ENCODE data around the gene GPR39. TPM values are rescaled to one million over a fixed set of nuclear protein-coding genes. Genes with fewer than 3 reads are reported as not detected.
A peak's percentile ranks its signal among the peaks of the same experiment; 100 is the strongest.
"Not testable (repeated sequence)": the region's sequence is repeated elsewhere in the genome, so short reads cannot be mapped to it uniquely, and the experiment has no call there.

Gene GPR39
- polyA plus RNA-seq, 2 of the 4 experiments (the other 2 are of a cell fraction): 11.3 to 11.8 TPM

- no peak for ATAC-seq
- CTCF ChIA-PET: no interaction called here
- WGBS (ENCODE audit: missing lambda C conversion rate): 53% methylated on average over 3 of the region's 3 CpGs
Observed at GRCh38 chr2:132390076-132390475, 26.5 kb upstream of the GPR39 start.

DNA sequence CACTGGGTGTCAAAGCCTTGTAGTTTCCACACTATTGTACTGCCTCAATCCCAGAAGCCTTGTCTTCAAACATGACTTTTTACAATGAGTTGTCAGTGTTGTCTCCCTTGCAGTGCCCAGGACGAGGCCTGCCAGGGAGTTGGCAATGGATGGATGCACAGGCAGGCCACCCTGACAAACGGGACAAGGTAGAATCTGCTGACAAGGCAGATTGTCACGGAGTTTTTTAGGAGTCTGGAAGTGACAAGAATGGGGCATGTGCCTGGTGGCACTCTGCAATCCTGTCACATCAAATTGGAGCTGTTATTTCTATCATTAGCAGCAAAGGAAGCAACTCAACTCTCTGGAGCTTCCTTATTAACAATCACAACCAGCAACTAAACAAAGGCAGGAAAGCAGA lies 25.2 kb upstream of the GPR39 start:
- FAIRE-seq: no peak
- DNase-seq (ENCODE audit: low read depth in 1 of 2, low spot score in 1 of 2): no peak
- no peak overlapping the region for H3K27ac ChIP-seq
- 56% methylated on average over 3 of the region's 3 CpGs for WGBS (ENCODE audit: missing lambda C conversion rate)
- no peak for ATAC-seq
- no peak overlapping the region for H3K4me3 ChIP-seq
- no peak overlapping the region for H3K4me2 ChIP-seq
- TF ChIP-seq, protein P1, sequence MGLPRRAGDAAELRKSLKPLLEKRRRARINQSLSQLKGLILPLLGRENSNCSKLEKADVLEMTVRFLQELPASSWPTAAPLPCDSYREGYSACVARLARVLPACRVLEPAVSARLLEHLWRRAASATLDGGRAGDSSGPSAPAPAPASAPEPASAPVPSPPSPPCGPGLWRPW (IDR thresholded peaks at IDR 0.05): no peak
- peak; percentile 96 for TF ChIP-seq MAFK (IDR thresholded peaks at IDR 0.05; ENCODE audit: partially characterized antibody)
- no peaks in the 10 kb centered on the region; the same call in 2 of the 3 replicates for H3K9me3 ChIP-seq
- no peaks in the 10 kb centered on the region for H3K4me1 ChIP-seq
- ChIA-PET CTCF (no interaction called here), POLR2A (no interaction called here)

More at GRCh38 chr2:132390076-132390475, 26.5 kb upstream of the GPR39 start:
- Histone ChIP-seq H3K27ac (no peak overlapping the region), H3K4me2 (no peak overlapping the region), H3K4me3 (no peak overlapping the region), H3K4me1 (no peaks in the 10 kb centered on the region), H3K9me3 (no peaks in the 10 kb centered on the region; the same call in 2 of the 3 replicates)
- DNase-seq (ENCODE audit: low read depth in 1 of 2, low spot score in 1 of 2) (no peak), FAIRE-seq (no peak)
- TF ChIP-seq KDM5A (IDR thresholded peaks at IDR 0.05): no peak
- TF ChIP-seq BHLHE40 (IDR thresholded peaks at IDR 0.05; ENCODE audit: low read depth, low read length): no peak
- no peak for TF ChIP-seq POLR2A (IDR thresholded peaks at IDR 0.05; ENCODE audit: low read length)
- TF ChIP-seq FOSB (CRISPR knock-in tag; IDR thresholded peaks at IDR 0.05): no peak
- TF ChIP-seq CTCF (IDR thresholded peaks at IDR 0.05): no peak
- TF ChIP-seq RCOR1 (IDR thresholded peaks at IDR 0.05; ENCODE audit: low read depth, low read length): no peak
- no peak for TF ChIP-seq ZFP36 (IDR thresholded peaks at IDR 0.05; ENCODE audit: borderline replicate concordance, partially characterized antibody)
- no peak for TF ChIP-seq HOXA7 (CRISPR knock-in tag; IDR thresholded peaks at IDR 0.05)
- no peak for TF ChIP-seq GATA3 (IDR thresholded peaks at IDR 0.05; ENCODE audit: borderline replicate concordance)
- no peak for TF ChIP-seq HOXB5 (CRISPR knock-in tag; IDR thresholded peaks at IDR 0.05)
- TF ChIP-seq ELK1 (IDR thresholded peaks at IDR 0.05; ENCODE audit: low read depth, low read length): no peak
- TF ChIP-seq NPAS2 (CRISPR knock-in tag; IDR thresholded peaks at IDR 0.05; ENCODE audit: borderline replicate concordance): no peak
- TF ChIP-seq E2F6 (IDR thresholded peaks at IDR 0.05; ENCODE audit: borderline replicate concordance, low read depth): no peak
- no peak for TF ChIP-seq CHD4 (IDR thresholded peaks at IDR 0.05; ENCODE audit: borderline replicate concordance)
- TF ChIP-seq, protein P1 (IDR thresholded peaks at IDR 0.05): no peak
- POLR2A ChIA-PET: no interaction called here

GRCh38 chr2:132392221-132392620 lies 24.4 kb upstream of the GPR39 start:
- POLR2A ChIA-PET: no interaction called here

GRCh38 chr2:132392879-132393278 lies 23.7 kb upstream of the GPR39 start:
- no peak for DNase-seq (ENCODE audit: low read depth in 1 of 2, low spot score in 1 of 2)
- Histone ChIP-seq H3K4me3 (no peak overlapping the region), H3K27ac (no peak overlapping the region), H3K4me1 (no peaks in the 10 kb centered on the region), H3K4me2 (no peak overlapping the region), H3K9me3 (no peaks in the 10 kb centered on the region; the same call in 2 of the 3 replicates)
- no peak for ATAC-seq
- CTCF ChIA-PET: no interaction called here
- TF ChIP-seq, protein P2, sequence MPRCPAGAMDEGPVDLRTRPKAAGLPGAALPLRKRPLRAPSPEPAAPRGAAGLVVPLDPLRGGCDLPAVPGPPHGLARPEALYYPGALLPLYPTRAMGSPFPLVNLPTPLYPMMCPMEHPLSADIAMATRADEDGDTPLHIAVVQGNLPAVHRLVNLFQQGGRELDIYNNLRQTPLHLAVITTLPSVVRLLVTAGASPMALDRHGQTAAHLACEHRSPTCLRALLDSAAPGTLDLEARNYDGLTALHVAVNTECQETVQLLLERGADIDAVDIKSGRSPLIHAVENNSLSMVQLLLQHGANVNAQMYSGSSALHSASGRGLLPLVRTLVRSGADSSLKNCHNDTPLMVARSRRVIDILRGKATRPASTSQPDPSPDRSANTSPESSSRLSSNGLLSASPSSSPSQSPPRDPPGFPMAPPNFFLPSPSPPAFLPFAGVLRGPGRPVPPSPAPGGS (IDR thresholded peaks at IDR 0.05): no peak
- no peak for TF ChIP-seq NPAS2 (CRISPR knock-in tag; IDR thresholded peaks at IDR 0.05; ENCODE audit: borderline replicate concordance)
- TF ChIP-seq NR3C1 (IDR thresholded peaks at IDR 0.05): no peak
- POLR2A ChIA-PET: no interaction called here
- WGBS (ENCODE audit: missing lambda C conversion rate): 74% methylated on average over 7 of the region's 7 CpGs
- no peak for FAIRE-seq

More at GRCh38 chr2:132392221-132392620, 24.4 kb upstream of the GPR39 start:
- H3K9me3 ChIP-seq: no peaks in the 10 kb centered on the region; the same call in 2 of the 3 replicates
- WGBS (ENCODE audit: missing lambda C conversion rate): 27% methylated on average over 2 of the region's 2 CpGs
- H3K4me1 ChIP-seq: no peaks in the 10 kb centered on the region
- no peak overlapping the region for H3K27ac ChIP-seq
- no peak overlapping the region for H3K4me3 ChIP-seq
- no peak for FAIRE-seq
- no peak for DNase-seq (ENCODE audit: low read depth in 1 of 2, low spot score in 1 of 2)
- no peak for TF ChIP-seq EHF (CRISPR knock-in tag; IDR thresholded peaks at IDR 0.05)
- no peak for TF ChIP-seq RCOR1 (IDR thresholded peaks at IDR 0.05; ENCODE audit: low read depth, low read length)
- ATAC-seq: no peak
- CTCF ChIA-PET: no interaction called here
- no peak overlapping the region for H3K4me2 ChIP-seq

- H3K4me2 ChIP-seq; POLR2A ChIA-PET; DNase-seq (ENCODE audit: low read depth in 1 of 2, low spot score in 1 of 2); H3K27ac ChIP-seq; H3K4me3 ChIP-seq; H3K4me1 ChIP-seq; H3K9me3 ChIP-seq; ATAC-seq; FAIRE-seq: not testable (repeated sequence)
- CTCF ChIA-PET: interaction anchor here (1.4 kb wide), 1 partner anchor 11 kb away, joined by 3 read pairs; no protein-coding TSS in a partner anchor
- WGBS (ENCODE audit: missing lambda C conversion rate): 51% methylated on average over 3 of the region's 3 CpGs
Observed at GRCh38 chr2:132397042-132397441, 19.6 kb upstream of the GPR39 start.

Measured in A549 (cell line).